Fibroblast of villous mesenchyme (primary cell): ENCODE data around the gene GPHA2. TPM values are rescaled to one million over a fixed set of nuclear protein-coding genes. Genes with fewer than 3 reads are reported as not detected.

Experiments
- DNase-seq: peaks from one replicate; pipeline ENCODE4 v3.0.0-alpha.2; 2010; ENCODE audit warnings: low read depth
- H3K4me3 ChIP-seq: 2 replicates; pipeline ENCODE4 v1.5.1; 2011; ENCODE audit warnings: low read depth, mild to moderate bottlenecking, low read length
- total RNA-seq: library from RNA; depleted of rRNA; stranded (reverse); fragments of >200 nt; gene quantifications from 2 replicates; pipeline ENCODE4 v1.2.3, GENCODE V29; 2012
- TF ChIP-seq, protein P1 (sequence below): IDR thresholded peaks from 2 replicates; pipeline ENCODE4 v1.5.1; 2012; ENCODE audit warnings: low read depth, mild to moderate bottlenecking, low read length; ENCODE audit not compliant: insufficient read depth

The GPHA2 gene
- total RNA-seq, 1 donor = not detected

DNA sequence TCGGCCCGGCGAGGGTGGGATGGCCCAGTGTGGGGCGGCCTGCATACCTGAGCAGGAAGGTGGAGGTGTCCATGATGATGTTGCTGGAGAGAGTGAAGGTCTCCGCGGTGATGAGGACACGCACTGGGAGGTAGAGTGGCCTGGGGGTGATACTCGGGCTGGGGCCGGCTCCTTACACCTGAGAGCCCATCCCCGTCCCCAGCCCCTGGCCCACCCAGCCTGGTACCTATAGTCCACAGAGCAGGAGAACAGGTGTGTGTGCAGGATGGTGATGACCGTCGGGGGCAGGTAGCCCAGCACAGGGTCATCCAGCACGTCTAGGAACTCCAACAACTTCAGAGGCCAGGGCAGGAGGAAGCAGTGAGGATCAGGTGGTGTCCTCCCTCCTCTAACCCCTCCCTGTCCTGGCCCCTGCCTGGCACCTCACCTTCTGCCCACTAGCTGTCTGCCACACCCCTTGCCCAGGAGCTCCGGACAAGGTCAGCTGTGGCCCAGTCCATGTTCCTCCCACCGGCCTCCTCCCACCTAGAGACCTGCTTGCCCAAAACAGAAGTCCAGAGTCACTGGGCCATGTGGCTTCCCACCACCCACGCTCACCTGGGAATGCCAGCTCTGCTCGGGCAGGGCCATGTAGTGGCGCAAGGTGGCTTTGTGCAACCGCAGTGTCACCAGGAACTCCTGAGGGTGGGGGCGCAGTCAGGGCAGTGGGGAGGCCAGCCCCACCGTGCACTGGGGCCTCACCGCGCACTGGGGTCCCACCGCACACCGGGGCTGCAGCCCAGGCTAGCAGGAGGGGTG, 30.0 kb downstream of the GPHA2 start:
- H3K4me3 ChIP-seq = no peak overlapping the region
- TF ChIP-seq, protein P1, sequence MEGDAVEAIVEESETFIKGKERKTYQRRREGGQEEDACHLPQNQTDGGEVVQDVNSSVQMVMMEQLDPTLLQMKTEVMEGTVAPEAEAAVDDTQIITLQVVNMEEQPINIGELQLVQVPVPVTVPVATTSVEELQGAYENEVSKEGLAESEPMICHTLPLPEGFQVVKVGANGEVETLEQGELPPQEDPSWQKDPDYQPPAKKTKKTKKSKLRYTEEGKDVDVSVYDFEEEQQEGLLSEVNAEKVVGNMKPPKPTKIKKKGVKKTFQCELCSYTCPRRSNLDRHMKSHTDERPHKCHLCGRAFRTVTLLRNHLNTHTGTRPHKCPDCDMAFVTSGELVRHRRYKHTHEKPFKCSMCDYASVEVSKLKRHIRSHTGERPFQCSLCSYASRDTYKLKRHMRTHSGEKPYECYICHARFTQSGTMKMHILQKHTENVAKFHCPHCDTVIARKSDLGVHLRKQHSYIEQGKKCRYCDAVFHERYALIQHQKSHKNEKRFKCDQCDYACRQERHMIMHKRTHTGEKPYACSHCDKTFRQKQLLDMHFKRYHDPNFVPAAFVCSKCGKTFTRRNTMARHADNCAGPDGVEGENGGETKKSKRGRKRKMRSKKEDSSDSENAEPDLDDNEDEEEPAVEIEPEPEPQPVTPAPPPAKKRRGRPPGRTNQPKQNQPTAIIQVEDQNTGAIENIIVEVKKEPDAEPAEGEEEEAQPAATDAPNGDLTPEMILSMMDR = no peak
- DNase-seq = no peak

GRCh38 chr11:64903291-64903833, 32.3 kb downstream of the GPHA2 start:
- H3K4me3 ChIP-seq = no peak overlapping the region
- no peak for DNase-seq
- TF ChIP-seq, protein P1 = no peak

DNA sequence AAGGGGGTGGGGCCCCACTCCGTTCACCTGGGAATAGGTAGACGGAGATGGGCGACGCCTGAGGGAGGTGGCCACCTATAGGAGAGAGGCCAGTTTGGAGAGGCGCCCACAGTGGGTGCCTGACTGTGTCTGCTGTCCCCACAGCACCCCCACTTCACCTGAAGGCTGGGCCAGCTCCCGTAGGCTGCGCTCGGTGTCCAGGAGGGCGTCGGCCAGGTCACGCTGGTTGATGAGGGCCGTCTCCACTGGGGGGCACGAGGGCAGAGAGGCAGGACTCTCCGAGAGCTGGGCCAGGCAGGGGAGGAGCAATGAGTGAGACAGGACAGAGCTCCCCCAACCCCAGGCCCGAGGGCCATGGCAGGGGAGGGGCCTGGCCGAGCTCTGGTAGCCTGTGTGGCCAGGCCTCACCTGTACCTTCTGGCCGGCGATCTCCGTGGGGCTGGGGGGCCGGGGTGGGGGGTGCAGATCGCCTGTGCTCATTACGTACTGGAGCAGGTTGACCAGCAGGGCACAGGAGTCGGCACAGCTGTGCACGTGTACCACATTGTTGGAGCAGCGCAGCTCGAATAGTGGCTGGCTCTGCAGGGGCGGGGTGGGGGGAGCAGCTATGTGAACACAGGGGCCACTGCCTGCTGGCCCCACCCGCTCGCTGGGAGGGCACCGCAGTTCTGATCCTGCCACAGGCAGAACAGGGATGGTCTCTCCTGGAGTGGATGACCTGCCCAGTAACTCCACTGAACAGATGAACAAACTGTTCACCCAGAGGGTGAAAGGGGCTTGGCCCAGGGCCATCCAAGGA, 33.4 kb downstream of the GPHA2 start:
- TF ChIP-seq, protein P1 = no peak
- DNase-seq = no peak
- no peak overlapping the region for H3K4me3 ChIP-seq

- TF ChIP-seq, protein P1 = no peak
- no peak for DNase-seq
- no peak overlapping the region for H3K4me3 ChIP-seq
These were observed 34.9 kb downstream of the GPHA2 start for GRCh38 chr11:64900774-64901173.

- DNase-seq = no peak
- TF ChIP-seq, protein P1 = no peak
- no peak overlapping the region for H3K4me3 ChIP-seq
These were observed 35.4 kb downstream of the GPHA2 start for GRCh38 chr11:64900263-64900678.

- DNase-seq = no peak
- TF ChIP-seq, protein P1 = no peak
These were observed 37.2 kb downstream of the GPHA2 start for GRCh38 chr11:64898541-64898940.

More at GRCh38 chr11:64898541-64898940, 37.2 kb downstream of the GPHA2 start:
- H3K4me3 ChIP-seq = no peak overlapping the region
